ENCODE results near the gene RPA1. TPM values are rescaled to one million over a fixed set of nuclear protein-coding genes. Genes with fewer than 3 reads are reported as not detected.

Gene RPA1
- total and polyA plus RNA-seq, 9 of the 15 experiments (the other 6 are each of a cell fraction or from before 2014, with no cell fraction given): 25.2 to 125 (median 47.4) TPM

DNA sequence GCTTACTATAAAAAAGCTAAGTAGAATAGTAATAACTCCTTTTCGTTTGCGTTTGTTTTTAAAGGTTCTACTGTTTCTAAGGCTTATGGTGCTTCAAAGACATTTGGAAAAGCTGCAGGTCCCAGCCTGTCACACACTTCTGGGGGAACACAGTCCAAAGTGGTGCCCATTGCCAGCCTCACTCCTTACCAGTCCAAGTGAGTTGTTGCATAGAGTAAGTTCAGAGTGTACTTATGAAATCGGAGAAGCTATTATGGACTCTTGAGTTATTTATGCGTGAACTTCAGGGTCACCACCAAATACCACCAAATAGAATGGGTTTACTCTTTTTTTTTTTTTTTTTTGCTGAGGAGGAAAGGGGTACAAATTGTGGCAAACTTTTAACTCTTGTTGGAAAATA, 45.8 kb downstream of the RPA1 start:
- no TSS peak for BruUV-seq (replicated peaks)
- H3K27me3 ChIP-seq (ENCODE audit: control insufficient read depth in 2 of 2, insufficient read depth in 2 of 2, low read length in 2 of 2): no peaks in the 10 kb centered on the region
- in situ Hi-C loops (cut with MboI) (no loop called here), intact Hi-C loops (cut with micrococcal nuclease) (no loop called here)
- H3K79me2 ChIP-seq (ENCODE audit: control insufficient read depth, insufficient read depth, low read length): no peaks in the 10 kb centered on the region
- H3K9me1 ChIP-seq (ENCODE audit: control insufficient read depth, insufficient read depth, low read length): peaks cover 3% of the 10 kb centered on the region
- no peak for TF ChIP-seq TRIM24 (IDR thresholded peaks at IDR 0.05)
- no peak for TF ChIP-seq ZNF165 (CRISPR knock-in tag; IDR thresholded peaks at IDR 0.05; ENCODE audit: borderline replicate concordance)
- no peak for TF ChIP-seq FOXJ2 (tag; IDR thresholded peaks at IDR 0.05)
- TF ChIP-seq RFX5 (IDR thresholded peaks at IDR 0.05; ENCODE audit: low read depth, low read length): no peak
- TF ChIP-seq FOXJ3 (CRISPR knock-in tag; IDR thresholded peaks at IDR 0.05): no peak
- no peak for TF ChIP-seq NFRKB (IDR thresholded peaks at IDR 0.05; ENCODE audit: low read depth)
- WGBS (ENCODE audit: insufficient coverage, low coverage, missing lambda C conversion rate): 87% methylated on average over 4 of the region's 4 CpGs
- DNase-seq (ENCODE audit: extremely low read depth in 1 of 4, low spot score in 3 of 4) (no peak), ATAC-seq (no peak), FAIRE-seq (no peak)
- H3K36me3 ChIP-seq (ENCODE audit: control insufficient read depth, insufficient read depth, low read length): peaks cover 81% of the 10 kb centered on the region; the same call in 2 of the 3 replicates
- H2AFZ ChIP-seq (ENCODE audit: low read depth, low read length): no peak overlapping the region
- H3K9me3 ChIP-seq (replicated peaks; ENCODE audit: control insufficient read depth, insufficient read depth, low read depth, low read length): no peaks in the 10 kb centered on the region
- ChIA-PET CTCF (ENCODE audit: low intra/inter-chr PET ratio) (no interaction called here), POLR2A (interaction anchor here (0.6 to 0.7 kb wide), 2 partner anchors 10 to 142 kb away, joined by 3 read pairs; no protein-coding TSS in a partner anchor)
- H3K27ac ChIP-seq (ENCODE audit: extremely low read depth, low read depth, low read length): no peak overlapping the region
- no peaks in the 10 kb centered on the region; the same call in 1 of the 2 replicates for H4K20me1 ChIP-seq (replicated peaks; ENCODE audit: control insufficient read depth, insufficient read depth, low read length)
- no peak overlapping the region for H3K4me2 ChIP-seq (ENCODE audit: insufficient read depth, low read length)
- no peak overlapping the region for H3K4me3 ChIP-seq
- H3K9ac ChIP-seq (ENCODE audit: insufficient read depth in 1 of 2, low read depth in 2 of 2, low read length in 2 of 2): no peak overlapping the region
- no peaks in the 10 kb centered on the region for H3K4me1 ChIP-seq (replicated peaks in 1 of 2; ENCODE audit: control insufficient read depth in 2 of 2, insufficient read depth in 2 of 2, low read length in 2 of 2)

DNA sequence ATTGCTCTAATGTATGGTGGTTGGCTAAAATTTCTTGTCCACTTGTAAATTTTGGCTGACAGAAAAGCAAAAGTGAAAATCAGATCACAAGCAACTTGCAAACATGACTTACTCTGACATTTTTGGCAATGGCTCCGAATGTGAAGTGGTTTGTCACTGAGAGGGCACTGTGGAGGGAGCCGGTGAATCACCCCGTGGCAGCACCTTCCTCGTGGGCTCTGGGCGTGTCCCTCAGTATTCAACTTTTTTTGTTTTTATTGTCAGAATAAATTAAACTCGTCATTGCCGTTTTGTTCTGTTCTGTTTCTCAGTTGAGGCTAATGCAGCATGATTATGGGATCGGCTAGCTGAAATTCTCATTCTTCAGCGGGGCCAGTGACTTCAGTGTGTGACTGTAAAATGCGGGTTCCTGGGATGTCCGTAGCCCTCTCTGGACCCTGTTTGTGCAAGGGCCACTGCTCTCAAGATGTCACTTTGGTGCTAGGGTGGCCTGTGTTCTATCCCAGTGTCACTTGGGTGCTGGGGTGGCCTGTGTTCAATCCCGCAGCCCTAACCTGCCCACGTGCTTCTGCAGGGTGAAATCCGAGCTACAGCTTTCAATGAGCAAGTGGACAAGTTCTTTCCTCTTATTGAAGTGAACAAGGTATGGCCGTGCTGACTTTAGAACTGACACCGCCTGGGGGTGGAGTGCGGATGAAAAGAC, 48.8 kb downstream of the RPA1 start:
- TF ChIP-seq RBM39 (optimal IDR thresholded peaks at IDR 0.05; ENCODE audit: low read depth, low read length) (no peak), ZNF830 (CRISPR knock-in tag; IDR thresholded peaks at IDR 0.05) (no peak), MAFF (IDR thresholded peaks at IDR 0.05; ENCODE audit: low read length) (no peak), HEY1 (CRISPR knock-in tag; IDR thresholded peaks at IDR 0.05; ENCODE audit: borderline replicate concordance) (no peak), SMARCA5 (IDR thresholded peaks at IDR 0.05) (no peak)
- TF ChIP-seq, protein P1, sequence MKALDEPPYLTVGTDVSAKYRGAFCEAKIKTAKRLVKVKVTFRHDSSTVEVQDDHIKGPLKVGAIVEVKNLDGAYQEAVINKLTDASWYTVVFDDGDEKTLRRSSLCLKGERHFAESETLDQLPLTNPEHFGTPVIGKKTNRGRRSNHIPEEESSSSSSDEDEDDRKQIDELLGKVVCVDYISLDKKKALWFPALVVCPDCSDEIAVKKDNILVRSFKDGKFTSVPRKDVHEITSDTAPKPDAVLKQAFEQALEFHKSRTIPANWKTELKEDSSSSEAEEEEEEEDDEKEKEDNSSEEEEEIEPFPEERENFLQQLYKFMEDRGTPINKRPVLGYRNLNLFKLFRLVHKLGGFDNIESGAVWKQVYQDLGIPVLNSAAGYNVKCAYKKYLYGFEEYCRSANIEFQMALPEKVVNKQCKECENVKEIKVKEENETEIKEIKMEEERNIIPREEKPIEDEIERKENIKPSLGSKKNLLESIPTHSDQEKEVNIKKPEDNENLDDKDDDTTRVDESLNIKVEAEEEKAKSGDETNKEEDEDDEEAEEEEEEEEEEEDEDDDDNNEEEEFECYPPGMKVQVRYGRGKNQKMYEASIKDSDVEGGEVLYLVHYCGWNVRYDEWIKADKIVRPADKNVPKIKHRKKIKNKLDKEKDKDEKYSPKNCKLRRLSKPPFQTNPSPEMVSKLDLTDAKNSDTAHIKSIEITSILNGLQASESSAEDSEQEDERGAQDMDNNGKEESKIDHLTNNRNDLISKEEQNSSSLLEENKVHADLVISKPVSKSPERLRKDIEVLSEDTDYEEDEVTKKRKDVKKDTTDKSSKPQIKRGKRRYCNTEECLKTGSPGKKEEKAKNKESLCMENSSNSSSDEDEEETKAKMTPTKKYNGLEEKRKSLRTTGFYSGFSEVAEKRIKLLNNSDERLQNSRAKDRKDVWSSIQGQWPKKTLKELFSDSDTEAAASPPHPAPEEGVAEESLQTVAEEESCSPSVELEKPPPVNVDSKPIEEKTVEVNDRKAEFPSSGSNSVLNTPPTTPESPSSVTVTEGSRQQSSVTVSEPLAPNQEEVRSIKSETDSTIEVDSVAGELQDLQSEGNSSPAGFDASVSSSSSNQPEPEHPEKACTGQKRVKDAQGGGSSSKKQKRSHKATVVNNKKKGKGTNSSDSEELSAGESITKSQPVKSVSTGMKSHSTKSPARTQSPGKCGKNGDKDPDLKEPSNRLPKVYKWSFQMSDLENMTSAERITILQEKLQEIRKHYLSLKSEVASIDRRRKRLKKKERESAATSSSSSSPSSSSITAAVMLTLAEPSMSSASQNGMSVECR (CRISPR knock-in tag; IDR thresholded peaks at IDR 0.05): no peak
- Histone ChIP-seq H3K9ac (ENCODE audit: insufficient read depth in 1 of 2, low read depth in 2 of 2, low read length in 2 of 2) (no peak overlapping the region), H3K4me1 (replicated peaks in 1 of 2; ENCODE audit: control insufficient read depth in 2 of 2, insufficient read depth in 2 of 2, low read length in 2 of 2) (no peaks in the 10 kb centered on the region), H3K9me1 (ENCODE audit: control insufficient read depth, insufficient read depth, low read length) (no peaks in the 10 kb centered on the region), H3K4me3 (no peak overlapping the region), H3K27me3 (ENCODE audit: control insufficient read depth in 2 of 2, insufficient read depth in 2 of 2, low read length in 2 of 2) (no peaks in the 10 kb centered on the region), H3K27ac (ENCODE audit: extremely low read depth, low read depth, low read length) (no peak overlapping the region), H2AFZ (ENCODE audit: low read depth, low read length) (no peak overlapping the region), H4K20me1 (replicated peaks; ENCODE audit: control insufficient read depth, insufficient read depth, low read length) (no peaks in the 10 kb centered on the region), H3K36me3 (ENCODE audit: control insufficient read depth, insufficient read depth, low read length) (peaks cover 77% of the 10 kb centered on the region; the same call in 2 of the 3 replicates), H3K9me3 (replicated peaks; ENCODE audit: control insufficient read depth, insufficient read depth, low read depth, low read length) (no peaks in the 10 kb centered on the region), H3K79me2 (ENCODE audit: control insufficient read depth, insufficient read depth, low read length) (no peaks in the 10 kb centered on the region), H3K4me2 (ENCODE audit: insufficient read depth, low read length) (no peak overlapping the region)
- ChIA-PET CTCF (ENCODE audit: low intra/inter-chr PET ratio) (no interaction called here), POLR2A (interaction anchor here (0.5 to 1.1 kb wide), 2 partner anchors 113 to 372 kb away, joined by 3 to 4 read pairs; no protein-coding TSS in a partner anchor)
- DNase-seq (ENCODE audit: extremely low read depth in 1 of 4, low spot score in 3 of 4) (no peak), ATAC-seq (no peak), FAIRE-seq (no peak)
- intact Hi-C loops (cut with micrococcal nuclease) (no loop called here), in situ Hi-C loops (cut with MboI) (no loop called here)
- 86% methylated on average over 15 of the region's 17 CpGs for WGBS (ENCODE audit: insufficient coverage, low coverage, missing lambda C conversion rate)
- BruUV-seq (replicated peaks): no TSS peak
